ENCODE measurements around the gene SEH1L.
"Not testable (repeated sequence)": the region's sequence is repeated elsewhere in the genome, so short reads cannot be mapped to it uniquely, and the experiment has no call there.

Gene SEH1L

DNA sequence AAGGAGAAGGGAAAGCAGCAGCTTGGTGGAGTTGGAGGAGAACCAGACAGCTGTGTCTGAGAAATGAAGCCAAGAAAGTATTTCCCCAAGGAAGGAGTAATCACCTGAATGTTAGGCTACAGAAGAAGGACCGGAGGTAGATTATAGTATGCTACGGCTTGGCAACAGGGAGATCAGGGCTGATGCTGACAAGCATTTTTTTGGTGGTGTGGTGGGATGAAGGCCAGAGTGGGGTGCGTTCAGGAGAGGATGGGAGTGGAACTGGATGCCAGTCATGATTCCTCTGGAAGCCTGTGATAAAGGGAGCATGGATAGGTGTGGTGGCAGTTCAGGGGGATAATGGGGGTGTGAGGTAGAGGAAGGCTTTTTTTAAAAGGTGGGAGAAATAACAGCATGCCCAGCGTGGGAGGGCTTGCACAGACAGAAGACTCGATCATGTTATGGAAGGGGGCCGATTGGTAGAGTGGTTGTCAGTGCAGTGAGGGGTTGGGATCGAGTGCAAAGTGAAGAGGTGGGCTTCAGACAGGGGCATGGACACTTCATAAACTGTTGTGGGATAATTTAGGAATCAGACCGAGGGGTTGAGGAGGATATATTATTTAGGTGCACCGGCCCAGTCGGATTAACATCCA, 49.0 kb downstream of the SEH1L start:
- DNase-seq: no peak

DNA sequence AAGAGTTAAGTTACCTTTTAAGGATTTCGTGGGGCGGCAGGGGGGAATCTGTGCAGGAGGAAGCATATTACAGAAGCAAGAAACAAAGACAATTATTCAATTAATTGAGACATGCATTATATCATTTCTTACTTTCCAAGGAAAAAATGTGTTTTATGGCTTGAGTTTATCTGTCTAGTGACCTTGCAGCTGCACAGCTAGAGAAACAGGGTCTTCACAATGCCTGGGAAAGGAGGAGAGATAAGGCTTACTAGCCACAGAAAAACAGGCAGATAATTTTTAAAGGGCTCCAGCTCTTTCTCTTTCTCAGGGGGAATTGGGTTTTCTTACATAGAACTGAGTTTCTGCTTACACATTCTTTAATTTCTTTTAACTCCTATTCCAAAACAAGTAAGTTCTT, 49.5 kb downstream of the SEH1L start:
- not testable (repeated sequence) for DNase-seq

DNA sequence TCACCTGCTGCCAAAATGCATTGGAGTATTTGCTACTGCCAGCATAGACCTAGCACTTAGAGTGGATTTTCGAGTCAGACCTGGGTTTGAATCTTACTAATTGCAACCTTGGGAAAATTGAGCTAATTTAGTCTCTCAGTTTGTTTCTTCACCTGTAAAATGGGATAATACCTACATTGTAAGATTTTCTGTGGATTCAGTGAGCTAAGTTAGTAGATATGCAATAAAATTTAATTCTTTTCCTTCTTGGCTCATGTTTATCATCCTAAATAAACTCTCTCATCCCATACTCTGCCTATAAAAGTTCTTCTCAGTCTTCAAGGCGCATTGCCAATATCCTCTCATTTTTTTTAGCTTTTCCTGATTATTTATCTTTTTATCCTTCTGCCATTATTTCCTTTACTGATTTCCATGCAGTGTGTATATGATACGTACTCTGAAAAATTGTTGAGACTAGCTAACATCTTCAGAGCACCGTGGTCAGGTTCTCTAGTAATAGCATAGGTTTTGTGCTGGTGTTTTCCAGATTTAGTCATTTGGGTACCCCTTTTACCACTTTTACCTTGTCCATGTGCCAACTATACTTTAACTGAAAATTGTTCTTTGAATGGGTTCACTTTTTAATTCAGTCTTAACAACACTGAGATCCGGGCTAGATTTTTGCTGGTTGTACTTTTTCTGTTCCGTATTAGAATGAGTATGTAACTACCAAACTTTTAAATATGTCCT, 50.7 kb downstream of the SEH1L start:
- no peak for DNase-seq

DNA sequence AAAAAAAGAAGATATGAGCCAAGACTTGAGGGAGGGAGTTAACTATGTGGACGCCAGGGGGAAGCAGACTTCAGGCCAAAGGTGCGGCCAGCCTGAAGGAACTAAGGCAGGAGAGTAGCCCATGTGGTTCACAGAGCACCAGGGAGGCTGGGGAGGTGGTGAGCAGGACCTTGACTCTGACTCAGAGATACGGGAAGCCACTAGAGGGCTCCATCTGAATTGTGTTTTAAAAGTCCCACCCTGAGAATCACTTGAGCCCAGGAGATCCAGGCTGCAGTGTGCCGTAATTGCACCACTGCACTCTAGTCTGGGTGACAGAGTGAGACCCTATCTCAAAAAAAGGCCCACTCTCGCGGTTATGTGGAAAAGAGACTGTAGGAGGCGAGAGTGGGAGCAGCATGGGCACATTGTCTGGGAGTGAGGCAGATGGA, 55.7 kb downstream of the SEH1L start:
- peak; percentile 15 to 28 for DNase-seq

DNA sequence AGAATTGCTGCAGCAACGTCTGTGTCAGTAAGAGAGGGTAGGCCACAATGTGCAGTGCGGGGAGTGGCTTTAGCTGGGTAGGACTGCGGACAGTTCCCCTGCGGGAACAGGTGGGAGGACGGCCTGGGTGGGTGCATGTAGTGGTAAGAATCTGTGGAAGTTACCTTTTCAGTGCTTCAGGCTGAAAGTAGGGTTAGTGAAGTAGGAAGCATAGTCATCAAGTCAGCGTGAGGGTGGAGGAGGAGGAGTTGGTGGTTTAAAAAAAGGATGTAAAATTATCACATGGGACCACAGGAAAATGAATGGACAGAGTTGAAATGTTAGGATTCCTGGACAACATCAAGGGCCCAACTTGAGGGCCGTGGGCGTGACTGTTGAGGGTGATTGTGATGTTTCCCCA, 56.6 kb downstream of the SEH1L start:
- peak; percentile 13 to 60 for DNase-seq

DNA sequence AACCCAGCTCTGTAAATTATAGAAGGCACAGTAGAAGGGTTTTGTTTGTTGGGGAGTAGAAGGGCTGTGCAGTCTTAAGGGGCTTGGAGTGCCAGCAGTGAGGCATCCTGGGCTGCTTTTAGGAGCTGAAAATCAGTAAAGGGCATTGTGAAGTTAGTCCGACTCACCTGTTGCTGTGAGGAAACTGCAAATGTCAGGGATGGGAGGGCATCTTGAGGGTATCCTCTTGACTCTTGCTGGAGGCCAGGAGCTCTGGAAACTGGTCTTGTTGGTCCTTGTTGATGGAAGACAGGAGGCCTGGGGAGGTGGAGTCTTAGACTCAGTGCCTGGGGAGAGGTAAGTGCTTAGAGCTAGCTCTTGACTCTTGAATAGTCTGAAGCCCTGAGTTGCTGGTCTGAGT, 57.5 kb downstream of the SEH1L start:
- DNase-seq: no peak

DNA sequence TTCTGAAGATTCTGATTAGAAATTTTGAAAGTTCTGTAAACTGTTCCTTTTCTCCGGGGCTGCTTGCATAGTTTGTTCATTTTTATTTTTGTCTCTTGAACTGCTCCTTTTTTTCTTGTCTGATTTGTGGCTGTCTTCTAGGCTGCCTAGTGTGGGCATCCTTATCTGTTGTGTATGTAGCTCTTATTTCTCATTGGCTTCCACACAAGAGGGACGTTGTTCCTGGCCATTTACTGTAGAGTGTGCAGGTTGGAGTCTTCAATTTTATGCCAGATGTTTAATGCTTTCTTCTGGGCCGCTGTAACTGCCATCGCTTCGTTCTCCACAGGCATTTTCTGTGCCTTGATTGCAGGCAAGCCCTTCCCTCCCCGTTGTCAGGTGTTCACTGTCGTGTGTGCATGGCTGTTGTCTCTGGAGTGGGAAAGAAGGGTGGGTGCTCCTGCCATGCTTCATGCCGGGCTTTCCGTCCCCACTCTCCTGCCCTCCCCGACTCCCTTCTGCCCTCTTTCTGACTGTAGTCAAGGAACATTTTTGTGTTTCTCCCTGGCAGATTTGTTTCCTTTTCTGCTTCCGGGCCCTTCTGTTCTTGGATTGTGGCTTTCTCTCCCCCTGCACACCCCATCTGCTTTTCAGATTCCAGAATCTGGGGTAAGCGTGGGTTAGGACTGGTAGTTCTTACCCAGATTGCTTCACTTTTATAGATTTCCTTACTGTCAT, 58.9 kb downstream of the SEH1L start:
- DNase-seq: no peak

DNA sequence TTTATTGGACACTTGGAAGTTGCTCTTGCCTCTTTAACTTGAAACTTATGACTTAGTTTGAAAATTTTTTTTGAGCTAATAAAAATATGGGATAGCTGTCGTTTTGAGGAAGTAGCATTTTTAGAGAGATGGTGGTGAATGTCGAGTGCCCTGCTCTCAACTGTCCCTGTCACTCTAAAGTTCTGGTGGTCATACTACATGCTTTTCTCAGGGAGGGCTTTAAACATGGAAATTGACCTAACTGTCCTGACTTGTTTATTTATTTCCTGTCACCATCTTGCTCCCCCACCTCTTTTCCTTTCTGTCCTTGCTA, 59.4 kb downstream of the SEH1L start:
- DNase-seq: no peak

DNA sequence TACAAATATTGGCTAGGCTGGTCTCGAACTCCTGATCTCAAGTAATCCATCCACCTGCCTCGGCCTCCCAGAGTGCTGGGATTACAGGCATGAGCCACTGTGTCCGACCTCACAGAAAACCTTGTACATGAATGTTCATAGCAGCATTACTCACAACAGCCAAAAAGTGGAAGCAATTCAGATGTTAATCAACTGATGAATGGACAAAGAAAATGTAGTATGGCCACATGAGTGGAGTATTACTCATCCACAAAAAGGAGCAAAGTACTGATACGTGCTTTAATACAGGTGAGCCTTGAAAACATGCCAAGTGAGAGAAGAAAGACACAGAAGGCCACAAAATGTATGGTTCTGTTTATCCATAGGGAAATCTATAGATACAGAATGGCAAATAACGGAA, 63.9 kb downstream of the SEH1L start:
- no peak for DNase-seq

DNA sequence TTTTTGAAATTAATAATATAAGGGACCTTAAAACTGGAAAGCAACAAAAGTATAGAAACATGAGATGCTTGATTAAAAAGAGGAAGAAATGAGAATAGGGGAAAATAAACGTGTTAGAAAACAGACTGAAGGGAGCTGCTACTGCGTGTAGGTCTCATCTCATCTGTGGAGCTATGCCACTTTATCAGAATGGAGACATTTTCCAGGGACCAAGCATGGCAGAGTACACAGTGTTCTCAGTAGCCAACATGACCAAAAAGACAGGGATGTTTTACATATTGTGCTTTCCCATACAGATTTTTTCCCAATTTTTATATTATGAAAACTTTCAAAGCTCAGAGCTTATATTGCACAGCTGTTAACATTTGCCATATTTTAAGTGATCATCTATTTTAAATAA, 66.4 kb downstream of the SEH1L start:
- DNase-seq: no peak

DNA sequence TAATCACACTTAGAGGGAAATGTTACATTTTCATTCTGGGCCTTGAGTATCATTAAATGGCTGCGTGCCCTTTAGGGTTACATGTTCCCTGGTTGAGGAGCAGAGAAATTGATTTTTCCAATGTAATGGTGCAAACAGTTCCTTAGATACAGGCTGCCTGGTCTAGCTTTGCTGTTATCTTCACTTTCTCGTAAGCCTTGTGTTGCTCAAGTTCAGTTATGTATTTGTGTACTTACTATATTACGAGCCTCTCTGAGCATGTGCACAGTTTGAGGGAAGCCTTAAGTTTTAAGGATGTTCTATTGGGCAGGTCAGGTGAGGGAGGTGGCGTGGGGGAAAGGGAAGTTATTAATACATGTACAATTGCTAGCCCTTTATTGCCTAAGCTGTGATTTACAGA, 67.0 kb downstream of the SEH1L start:
- no peak for DNase-seq

DNA sequence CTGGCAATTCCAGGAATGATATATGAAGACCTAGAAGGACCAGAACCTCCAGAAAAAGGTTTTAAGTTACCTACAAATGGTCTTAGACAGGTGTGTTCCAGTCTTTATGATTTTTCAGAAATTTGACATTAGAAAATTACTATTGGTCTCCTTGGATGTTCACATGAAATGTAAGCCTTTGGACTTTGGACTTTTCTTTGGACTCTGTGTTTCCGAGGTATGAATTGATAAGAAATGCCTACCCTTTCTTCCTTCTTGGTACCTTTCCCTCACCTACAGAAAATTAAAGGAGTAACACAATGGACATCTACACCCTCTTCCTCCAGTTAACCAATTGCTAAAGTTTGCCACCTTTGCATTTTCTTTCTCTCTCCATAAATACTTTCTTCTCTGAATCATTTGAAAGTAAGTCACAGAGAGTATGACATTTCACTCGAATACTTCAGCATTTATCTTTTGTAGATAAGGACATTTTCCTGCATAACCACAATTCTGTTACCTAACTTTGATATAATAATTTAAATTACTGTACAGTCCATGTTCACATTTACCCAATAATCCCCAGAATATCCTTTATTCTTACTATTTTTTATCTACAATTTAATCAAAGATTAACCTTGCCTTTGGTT, 69.5 kb downstream of the SEH1L start:
- no peak for DNase-seq

DNA sequence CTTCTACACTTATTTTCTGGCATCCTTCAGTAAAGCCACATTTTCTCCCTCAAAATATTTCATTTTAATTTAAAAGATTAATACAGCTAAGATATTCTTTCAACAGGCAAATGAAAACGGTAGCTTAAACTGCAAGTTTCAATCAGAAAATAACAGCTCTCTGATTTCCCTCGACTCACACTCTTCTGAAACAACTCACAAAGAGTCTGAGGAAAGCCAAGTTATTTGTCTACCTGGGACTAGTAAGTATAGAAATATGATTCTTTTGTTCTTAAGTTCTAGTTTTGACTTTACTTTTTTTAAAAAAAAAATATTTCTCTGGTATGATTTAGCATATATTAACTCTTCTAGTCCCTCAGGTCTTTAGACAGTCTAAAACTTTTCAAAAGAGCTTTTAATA, 70.6 kb downstream of the SEH1L start:
- DNase-seq: no peak

DNA sequence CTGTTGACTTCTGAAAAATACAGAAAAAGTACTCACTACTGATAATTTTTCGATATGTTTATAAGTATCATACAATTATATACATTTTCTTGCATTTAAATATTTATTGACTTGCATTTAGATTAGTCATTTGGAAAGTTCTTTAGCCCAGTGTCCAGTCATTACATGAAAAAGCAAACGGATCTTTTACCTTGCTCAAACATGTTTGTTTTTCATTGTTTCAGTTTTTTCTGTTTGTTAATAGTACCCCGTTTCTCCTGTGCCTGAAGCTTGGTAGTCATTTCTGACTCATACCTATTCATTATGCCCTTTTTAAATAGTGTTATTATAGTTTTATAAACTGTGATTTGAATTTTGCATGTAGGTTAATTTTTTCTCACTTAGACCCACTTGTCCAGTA, 71.5 kb downstream of the SEH1L start:
- DNase-seq: no peak

DNA sequence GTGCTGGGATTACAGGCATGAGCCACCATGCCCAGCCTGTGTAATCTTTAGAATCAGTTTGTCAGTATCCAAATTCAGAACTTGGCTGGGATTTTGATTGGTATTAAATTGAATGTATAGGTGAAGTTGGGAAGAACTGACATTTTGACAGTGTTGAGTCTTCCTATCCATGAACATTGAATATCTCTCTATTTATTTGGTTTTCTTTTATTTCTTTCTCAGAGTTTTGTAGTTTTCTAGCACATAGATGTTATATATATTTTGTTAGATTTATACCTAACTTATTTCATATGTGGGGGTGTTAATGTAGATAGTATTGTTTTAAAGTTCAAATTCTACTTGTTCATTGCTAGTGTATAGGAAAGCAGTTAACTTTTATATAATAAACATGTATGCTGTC, 74.8 kb downstream of the SEH1L start:
- DNase-seq: no peak

DNA sequence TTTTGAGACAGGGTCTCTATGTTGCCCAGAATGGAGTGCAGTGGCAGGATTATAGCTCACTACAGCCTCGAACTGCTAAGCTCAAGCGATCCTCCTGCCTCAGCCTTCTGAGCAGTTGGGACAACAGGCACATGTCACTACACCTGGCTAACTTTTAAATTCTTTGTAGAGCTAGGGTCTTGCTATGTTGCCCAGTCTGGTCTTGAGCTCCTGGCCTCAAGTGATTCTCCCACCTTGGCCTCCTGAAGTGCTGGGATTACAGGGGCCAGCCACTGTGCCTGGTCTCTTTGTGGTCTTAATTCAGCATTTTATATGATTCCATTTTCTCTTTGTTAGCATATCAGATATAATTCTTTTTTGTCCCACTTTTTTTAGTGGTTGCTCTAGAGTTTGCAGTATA, 77.4 kb downstream of the SEH1L start:
- DNase-seq: no peak

DNA sequence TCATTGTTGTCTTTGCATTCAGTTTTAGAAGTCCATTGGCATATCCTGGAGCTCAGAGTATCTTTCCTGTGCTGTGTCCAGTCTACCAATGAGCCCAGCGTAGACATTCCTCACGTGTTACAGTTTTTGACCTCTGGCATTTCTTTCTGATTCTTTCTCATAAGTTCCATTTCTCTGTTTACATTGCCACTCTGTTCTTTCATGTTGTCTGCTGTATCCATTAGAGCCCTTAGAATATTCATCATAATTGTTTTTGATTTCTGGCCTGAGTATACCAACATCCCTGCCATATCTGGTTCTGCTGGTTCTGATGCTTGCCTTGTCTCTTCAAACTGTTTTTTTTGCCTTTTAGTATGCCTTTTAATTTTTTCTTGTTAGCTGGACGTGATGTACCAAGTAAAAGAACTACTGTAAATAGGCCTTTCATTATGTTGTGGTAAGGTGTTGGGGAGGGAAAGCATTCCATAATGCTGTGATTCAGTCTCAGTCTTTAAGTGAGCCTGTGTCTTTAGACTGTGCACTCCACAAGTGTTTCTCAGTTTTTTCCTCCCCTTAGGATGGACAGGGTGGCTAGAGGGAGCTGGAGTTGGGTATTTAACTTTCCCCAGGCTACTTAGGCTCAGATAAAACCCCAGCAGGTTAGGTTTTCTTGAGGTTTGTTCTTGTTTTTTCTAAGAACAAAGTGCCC, 78.9 kb downstream of the SEH1L start:
- no peak for DNase-seq

DNA sequence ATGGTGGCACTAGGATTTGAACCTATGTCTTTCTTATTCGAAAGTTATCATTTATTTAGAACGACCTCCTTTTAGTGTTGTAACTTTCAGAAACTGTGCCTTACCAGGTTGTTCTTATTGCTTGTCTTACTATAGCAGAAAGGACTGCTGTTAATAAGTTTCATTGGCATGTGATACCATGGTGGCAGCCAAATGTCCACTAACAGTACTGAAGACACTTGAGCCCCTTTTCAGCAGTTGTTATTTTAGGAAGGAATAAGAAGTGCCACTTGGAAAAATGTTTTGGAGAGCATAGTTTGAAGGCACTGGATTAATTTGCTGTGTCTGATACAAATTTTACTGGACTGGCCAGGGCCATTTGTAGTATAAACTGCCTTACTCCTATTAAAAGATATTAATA, 81.1 kb downstream of the SEH1L start:
- DNase-seq: no peak

DNA sequence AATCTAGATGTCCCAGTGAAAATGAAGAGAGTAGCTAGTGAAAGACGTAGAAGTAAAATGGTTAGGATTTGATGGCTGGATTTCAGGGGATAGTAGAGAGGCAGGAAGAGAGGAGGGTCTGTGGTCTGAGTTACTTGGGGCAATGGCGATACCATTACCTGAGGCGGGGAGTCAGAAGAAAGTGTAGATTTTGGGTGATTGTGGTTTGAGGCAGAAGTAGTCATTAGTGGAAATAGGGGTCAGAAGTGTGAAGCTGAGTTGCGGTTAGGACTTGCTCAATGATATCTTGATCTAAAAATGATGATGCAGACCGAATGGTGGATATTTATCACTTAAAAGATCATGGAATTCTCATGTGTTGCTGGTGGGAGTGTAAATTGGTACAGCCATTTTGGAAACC, 84.4 kb downstream of the SEH1L start:
- DNase-seq: no peak

DNA sequence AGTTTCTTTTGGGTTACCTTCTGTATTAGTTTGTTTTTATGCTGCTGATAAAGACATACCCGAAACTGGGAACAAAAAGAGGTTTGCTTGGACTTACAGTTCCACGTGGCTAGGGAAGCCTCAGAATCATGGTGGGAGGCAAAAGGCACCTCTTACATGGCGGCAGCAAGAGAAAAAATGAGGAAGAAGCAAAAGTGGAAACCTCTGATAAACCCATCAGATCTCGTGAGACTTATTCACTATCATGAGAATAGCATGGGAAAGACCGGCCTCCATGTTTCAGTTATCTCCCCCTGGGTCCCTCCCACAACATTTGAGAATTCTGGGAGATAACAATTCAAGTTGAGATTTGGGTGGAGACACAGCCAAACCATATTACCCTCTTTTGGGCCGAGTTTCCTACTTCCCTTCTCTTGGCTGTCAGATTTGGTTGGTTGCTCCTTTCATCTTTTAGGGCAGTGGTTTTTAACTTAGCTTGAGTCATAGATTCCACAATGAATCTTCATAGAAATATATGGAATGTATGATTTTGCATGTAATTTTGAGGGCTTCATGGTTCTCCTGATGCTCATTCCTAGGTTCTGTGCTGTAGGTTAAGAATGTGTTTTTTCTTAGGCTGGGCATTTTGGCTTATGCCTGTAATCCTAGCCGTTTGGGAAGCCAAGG, 87.6 kb downstream of the SEH1L start:
- DNase-seq: no peak

DNA sequence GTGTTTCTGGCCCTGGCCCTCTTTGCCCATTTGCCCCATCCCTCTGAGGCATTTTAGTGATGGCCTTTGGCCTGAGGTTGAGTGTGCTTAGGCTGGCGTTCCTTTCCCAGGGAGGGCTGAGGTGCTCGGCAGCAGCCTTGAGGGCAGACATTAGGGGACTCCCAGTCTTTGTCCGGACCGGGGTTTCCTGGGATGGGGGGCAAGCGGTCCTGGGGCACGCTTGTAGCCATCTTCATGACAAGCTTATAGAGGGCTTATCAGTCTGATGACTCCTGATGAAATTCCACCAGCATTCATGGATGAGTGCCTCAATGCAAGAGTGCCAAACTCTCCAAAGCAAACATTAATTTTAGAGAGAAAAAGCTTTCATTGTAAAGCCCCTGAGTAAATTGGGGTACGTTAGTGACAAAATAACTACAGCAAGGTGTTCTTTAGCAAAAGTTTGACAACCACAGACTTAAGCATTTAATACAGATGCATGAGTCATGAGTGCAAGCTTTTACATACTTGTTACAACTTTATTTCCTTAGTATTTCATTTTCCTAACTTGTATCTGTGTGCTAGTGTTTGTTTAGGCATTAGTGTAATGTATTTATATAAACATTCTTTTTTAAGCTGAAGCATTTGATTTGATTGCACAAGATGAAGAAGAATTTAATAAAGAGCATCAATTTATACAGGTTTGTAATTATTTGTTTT, 89.0 kb downstream of the SEH1L start:
- DNase-seq: no peak
